HepG2 (cell line): ENCODE measurements around the gene TMEM141. TPM values are rescaled to one million over a fixed set of nuclear protein-coding genes. Genes with fewer than 3 reads are reported as not detected.

ENCODE experiments used
- ATAC-seq: fragments of 200-7000 bp; cut with Tn5 transposase; 3 replicates; pipeline ENCODE4 v1.9.1; 2020; ENCODE audit warnings: mild to moderate bottlenecking, moderate library complexity
- BruUV-seq: library from RNA; stranded (reverse); fragments of 400-500 nt; replicated peaks from 2 replicates; lab custom pipeline; 2021; lab: Mats Ljungman, UMichigan
- CTCF ChIA-PET: fragments of 300-600 bp; formaldehyde crosslinking; extraction: SDS; loops from one replicate; lab custom pipeline; 2021; ENCODE audit warnings: low total read pairs, inconsistent platforms, low intra/inter-chr PET ratio; lab: Yijun Ruan, JAX
- POLR2A ChIA-PET: fragments of 350-600 bp; sonication (Branson Sonifier 250); formaldehyde crosslinking; loops from one replicate; lab custom pipeline; 2020; ENCODE audit warnings: antibody characterized with exemption, inconsistent platforms; lab: Yijun Ruan, JAX
- DNase-seq: peaks from one replicate; pipeline ENCODE4 v3.0.0-alpha.2; 2015; ENCODE audit warnings: low spot score
- FAIRE-seq: peaks from 3 replicates; lab custom pipeline; 2011; peaks lifted over from hg19 to GRCh38; lab: Jason Lieb, UNC
- H2AFZ ChIP-seq: one replicate; pipeline ENCODE4 v1.6.1; 2011; ENCODE audit warnings: low read length, inconsistent platforms
- H3K27ac ChIP-seq: fragments of 300-600 bp; 3 replicates; pipeline ENCODE4 v1.8.0; 2011; ENCODE audit warnings: mixed run types, mild to moderate bottlenecking, mixed read lengths, low read length, inconsistent platforms; ENCODE audit not compliant: insufficient read depth; ENCODE audit errors: extremely low read length
- H3K27me3 ChIP-seq, 2 experiments: fragments of 200-600 bp in 1 of 2; 2 replicates in 1 of 2; 3 replicates in 1 of 2; pipeline versions ENCODE4 v1.6.0 to v1.8.0; 2011; ENCODE audit warnings: low read length in 2 of 2, mild to moderate bottlenecking in 2 of 2, moderate library complexity in 2 of 2, inconsistent platforms in 1 of 2; ENCODE audit not compliant: insufficient read depth in 2 of 2, control insufficient read depth in 1 of 2
- H3K36me3 ChIP-seq, 2 experiments: fragments of 200-600 bp in 1 of 2; replicated peaks in 1 of 2; 2 replicates in 1 of 2; 3 replicates in 1 of 2; pipeline versions ENCODE4 v1.5.1 to v1.8.0; 2011; ENCODE audit warnings: low read length in 2 of 2, inconsistent platforms in 1 of 2; ENCODE audit not compliant: insufficient read depth in 2 of 2, control insufficient read depth in 1 of 2
- H3K4me1 ChIP-seq: 2 replicates; pipeline ENCODE4 v1.5.1; 2012; ENCODE audit warnings: low read length, inconsistent platforms; ENCODE audit not compliant: insufficient read depth
- H3K4me2 ChIP-seq: 2 replicates; pipeline ENCODE4 v1.6.0; 2011; ENCODE audit warnings: low read depth, low read length, inconsistent platforms
- H3K4me3 ChIP-seq, 3 experiments: fragments of 200-600 bp in 1 of 3; sonication (generic), shearing (Covaris generic) in 1 of 3; replicated peaks in 1 of 3; 2 replicates each; pipeline ENCODE4 v1.5.1; 2011 to 2016; ENCODE audit warnings: low read length in 3 of 3, inconsistent platforms in 2 of 3, low read depth in 2 of 3, mild to moderate bottlenecking in 2 of 3, control low read depth in 1 of 3, mixed read lengths in 1 of 3; ENCODE audit not compliant: insufficient read depth in 1 of 3
- H3K79me2 ChIP-seq: one replicate; pipeline ENCODE4 v1.6.1; 2011; ENCODE audit warnings: low read length, inconsistent platforms; ENCODE audit not compliant: insufficient read depth
- H3K9ac ChIP-seq: 2 replicates; pipeline ENCODE4 v1.6.0; 2011; ENCODE audit warnings: mild to moderate bottlenecking, low read depth, low read length, inconsistent platforms; ENCODE audit not compliant: insufficient read depth
- H3K9me3 ChIP-seq: 2 replicates; pipeline ENCODE4 v1.5.1; 2012; ENCODE audit warnings: mild to moderate bottlenecking, low read length
- H4K20me1 ChIP-seq: 2 replicates; pipeline ENCODE4 v1.6.0; 2011; ENCODE audit warnings: inconsistent platforms, mild to moderate bottlenecking, low read length, moderate library complexity; ENCODE audit not compliant: insufficient read depth
- ARID4A ChIP-seq: sonication (generic); formaldehyde crosslinking; IDR thresholded peaks from 2 replicates; pipeline ENCODE4 v1.5.0; 2020; ENCODE audit warnings: mild to moderate bottlenecking, missing genetic modification reagents, borderline replicate concordance
- BCL3 ChIP-seq: sonication (generic); formaldehyde crosslinking; IDR thresholded peaks from 2 replicates; pipeline ENCODE4 v1.5.1; 2020; ENCODE audit warnings: mild to moderate bottlenecking, missing genetic modification reagents, moderate library complexity
- DRAP1 ChIP-seq: IDR thresholded peaks from 2 replicates; pipeline ENCODE4 v1.6.1; 2016; ENCODE audit warnings: missing genetic modification reagents, missing compliant biosample characterization
- KDM5B ChIP-seq: sonication (generic); formaldehyde crosslinking; IDR thresholded peaks from 2 replicates; pipeline ENCODE4 v1.4.0; 2020; ENCODE audit warnings: missing genetic modification reagents, mild to moderate bottlenecking, borderline replicate concordance
- MEF2D ChIP-seq: sonication (generic); formaldehyde crosslinking; IDR thresholded peaks from 2 replicates; pipeline ENCODE4 v1.5.1; 2020; ENCODE audit warnings: mild to moderate bottlenecking, missing genetic modification reagents
- NR2F1 ChIP-seq, 2 experiments: fragments of 450-650 bp in 1 of 2; formaldehyde crosslinking in 1 of 2; IDR thresholded peaks; 2 replicates each; pipeline versions ENCODE4 v1.5.0 to v1.6.1; 2016 to 2020; ENCODE audit warnings: mild to moderate bottlenecking in 1 of 2, missing compliant biosample characterization in 1 of 2, missing genetic modification reagents in 1 of 2, moderate library complexity in 1 of 2
- SOX13 ChIP-seq, 3 experiments: fragments of 450-650 bp in 1 of 3; sonication (generic) in 1 of 3; formaldehyde crosslinking in 1 of 3; IDR thresholded peaks in 2 of 3; conservative IDR thresholded peaks in 1 of 3; 2 replicates each; pipeline versions ENCODE4 v1.5.0 to v1.6.1; 2016 to 2020; ENCODE audit warnings: antibody characterized with exemption in 1 of 3, mild to moderate bottlenecking in 1 of 3, missing compliant biosample characterization in 1 of 3, missing genetic modification reagents in 1 of 3, moderate library complexity in 1 of 3
- SPEN ChIP-seq: sonication (generic); formaldehyde crosslinking; IDR thresholded peaks from 2 replicates; pipeline ENCODE4 v1.5.1; 2020; ENCODE audit warnings: low read depth, mild to moderate bottlenecking, missing genetic modification reagents
- TFE3 ChIP-seq: IDR thresholded peaks from 2 replicates; pipeline ENCODE4 v1.6.1; 2016
- TIGD3 ChIP-seq: sonication (generic); formaldehyde crosslinking; IDR thresholded peaks from 2 replicates; pipeline ENCODE4 v1.5.1; 2020; ENCODE audit warnings: mild to moderate bottlenecking, missing genetic modification reagents, borderline replicate concordance
- ZNF264 ChIP-seq: sonication (generic); formaldehyde crosslinking; IDR thresholded peaks from 2 replicates; pipeline ENCODE4 v1.4.0; 2020; ENCODE audit warnings: missing genetic modification reagents
- ZNF598 ChIP-seq: sonication (generic); formaldehyde crosslinking; IDR thresholded peaks from 2 replicates; pipeline ENCODE4 v1.5.1; 2020; ENCODE audit warnings: mild to moderate bottlenecking, missing genetic modification reagents, borderline replicate concordance
- WGBS: methylation state at CpG from one replicate; pipeline ENCODE4 v1.1.6; 2017; ENCODE audit warnings: low lambda C conversion rate; 5-methylcytosine and 5-hydroxymethylcytosine counted together
- in situ Hi-C: cut with HindIII; loops from 2 replicates; pipeline ENCODE4 v1.10.0; 2017; ENCODE audit warnings: low pct_unique_long_range_greater_than_20kb; ENCODE audit not compliant: extremely low pct_ligation_motif_present
- intact Hi-C: fragments of 100-400 bp; cut with micrococcal nuclease; formaldehyde crosslinking; loops from one replicate; pipeline ENCODE4 v1.10.0; 2022; ENCODE audit not compliant: unreplicated experiment
- polyA plus RNA-seq, 8 experiments: library from polyadenylated mRNA; depleted of rRNA in 3 of 8; stranded (reverse) in 7 of 8; unstranded in 1 of 8; fragments of >200 nt; fragmentation: Illumina TruSeq in 4 of 8; extraction: Trizol in 4 of 8; gene quantifications; 2 replicates each; pipeline versions ENCODE4 v1.2.1 to v1.2.3, GENCODE V29; 2011 to 2016; ENCODE audit warnings: low read depth in 4 of 8, missing spikeins in 1 of 8, mixed read lengths in 1 of 8; ENCODE audit not compliant: insufficient read depth in 1 of 8
- total RNA-seq, 5 experiments: library from RNA; depleted of rRNA; stranded (reverse); fragments of >200 nt; fragmentation: Illumina TruSeq; extraction: Trizol; gene quantifications; 2 replicates each; pipeline ENCODE4 v1.2.3, GENCODE V29; 2016; ENCODE audit warnings: low read depth in 1 of 5

Gene TMEM141
- total and polyA plus RNA-seq, 2 of the 13 experiments (the other 11 are each of a cell fraction or from before 2014, with no cell fraction given), result 81.0 to 202 TPM

- Histone ChIP-seq H3K9me3 (no peaks in the 10 kb centered on the region), H3K4me1 (peaks cover 73% of the 10 kb centered on the region), H4K20me1 (no peaks in the 10 kb centered on the region), H3K27ac (peak within 1 kb of the TSS; percentile 31), H3K36me3 (no peaks in the 10 kb centered on the region), H3K79me2 (no peaks in the 10 kb centered on the region), H3K4me3 (peak within 1 kb of the TSS; percentile 6 to 50 (median 31); a peak in 4 of 6 replicates), H3K4me2 (peak within 1 kb of the TSS; percentile 67), H3K27me3 (0 out of 5 replicates have a peak, but pooled peaks cover 0 to 7% of the 10 kb centered on the region in 2 experiments), H2AFZ (no peak within 1 kb of the TSS), H3K9ac (peak within 1 kb of the TSS; percentile 52)
- ChIA-PET CTCF (no interaction called here), POLR2A (no interaction called here)
- in situ Hi-C loops (no loop called here), intact Hi-C loops (no loop called here)
- BruUV-seq, result no TSS peak
- WGBS, result 0% methylated on average over 1 of the region's 14 CpGs
- ATAC-seq (no peak), FAIRE-seq (no peak), DNase-seq (no peak)
- TF ChIP-seq NR2F1 (CRISPR knock-in tag; IDR thresholded peaks at IDR 0.05), result no peak
- no peak for TF ChIP-seq ZNF264 (CRISPR knock-in tag)
- peak; percentile 15; the same call in 1 of the 2 replicates for TF ChIP-seq DRAP1 (CRISPR knock-in tag)
- TF ChIP-seq KDM5B (CRISPR knock-in tag), result peak; percentile 49; the same call in 1 of the 2 replicates
- no peak for TF ChIP-seq TIGD3 (CRISPR knock-in tag)
- 0 out of 2 replicates have a peak, but pooled peaks have one; percentile 35 for TF ChIP-seq MEF2D (CRISPR knock-in tag)
- TF ChIP-seq TFE3, result 0 out of 2 replicates have a peak, but pooled peaks have one; percentile 16
- TF ChIP-seq ZNF598 (CRISPR knock-in tag), result peak; percentile 79; the same call in 1 of the 2 replicates
- TF ChIP-seq BCL3, result peak; percentile 15; the same call in 1 of the 2 replicates
- TF ChIP-seq SPEN (CRISPR knock-in tag), result 0 out of 2 replicates have a peak, but pooled peaks have one; percentile 19
- no peak for TF ChIP-seq SOX13 (IDR thresholded peaks at IDR 0.05)
- TF ChIP-seq SOX13 (CRISPR knock-in tag; conservative IDR thresholded peaks at IDR 0.05 in 1 of 2, IDR thresholded peaks at IDR 0.05 in 1 of 2), result 0 out of 4 replicates have a peak, but pooled peaks of 1 of the 2 experiments have one; percentile 8
- 0 out of 2 replicates have a peak, but pooled peaks have one; percentile 12 for TF ChIP-seq ARID4A (CRISPR knock-in tag)
Observed at GRCh38 chr9:136764301-136764891, 26.7 kb upstream of the TMEM141 start, which contains the start of gene LCN15. Gene LCN15, minus strand, starts transcription at chr9:136764518. Its CDS starts 30 bp downstream, at chr9:136764488.
